Fibroblast of lung (primary cell): ENCODE measurements around the gene MSL3B.
"Not testable (repeated sequence)": the region's sequence is repeated elsewhere in the genome, so short reads cannot be mapped to it uniquely, and the experiment has no call there.

Experiments
- DNase-seq, 2 donors: peaks; one replicate each; pipeline versions ENCODE4 v3.0.0 to v3.0.0-alpha.2; 2010; ENCODE audit warnings: low read depth in 2 of 2
- H2AFZ ChIP-seq: 2 replicates; pipeline ENCODE4 v1.5.1; 2012; ENCODE audit warnings: low read length, control low read depth, inconsistent platforms
- H3K27ac ChIP-seq: 2 replicates; pipeline ENCODE4 v1.5.1; 2011; ENCODE audit warnings: low read length, control low read depth; ENCODE audit not compliant: insufficient read depth
- H3K27me3 ChIP-seq: 2 replicates; pipeline ENCODE4 v1.5.1; 2011; ENCODE audit warnings: mild to moderate bottlenecking, low read length; ENCODE audit not compliant: control insufficient read depth, insufficient read depth
- H3K36me3 ChIP-seq: 2 replicates; pipeline ENCODE4 v1.5.1; 2011; ENCODE audit warnings: low read length; ENCODE audit not compliant: control insufficient read depth, insufficient read depth
- H3K4me1 ChIP-seq: 2 replicates; pipeline ENCODE4 v1.5.1; 2011; ENCODE audit warnings: low read length; ENCODE audit not compliant: control insufficient read depth, insufficient read depth; ENCODE audit errors: extremely low read depth
- H3K4me2 ChIP-seq: 2 replicates; pipeline ENCODE4 v1.5.1; 2011; ENCODE audit warnings: low read length, control low read depth; ENCODE audit not compliant: insufficient read depth; ENCODE audit errors: extremely low read depth
- H3K4me3 ChIP-seq, 4 experiments: fragments of 200-600 bp in 1 of 4; sonication (generic) in 1 of 4; replicated peaks in 1 of 4; 2 replicates each; pipeline ENCODE4 v1.5.1; 2011 to 2016; ENCODE audit warnings: low read length in 4 of 4, low read depth in 3 of 4, mild to moderate bottlenecking in 3 of 4, control low read depth in 2 of 4, inconsistent platforms in 1 of 4, mixed read lengths in 1 of 4; ENCODE audit not compliant: insufficient read depth in 1 of 4; ENCODE audit errors: control extremely low read depth in 1 of 4
- H3K79me2 ChIP-seq: 2 replicates; pipeline ENCODE4 v1.5.1; 2012; ENCODE audit warnings: mild to moderate bottlenecking, low read length, inconsistent platforms; ENCODE audit not compliant: control insufficient read depth, insufficient read depth
- H3K9ac ChIP-seq: 2 replicates; pipeline ENCODE4 v1.5.1; 2011; ENCODE audit warnings: mild to moderate bottlenecking, low read length, control low read depth; ENCODE audit not compliant: insufficient read depth
- H3K9me3 ChIP-seq: 2 replicates; pipeline ENCODE4 v1.5.1; 2012; ENCODE audit warnings: low read depth, low read length; ENCODE audit not compliant: control insufficient read depth, insufficient read depth
- H4K20me1 ChIP-seq: 2 replicates; pipeline ENCODE4 v1.5.1; 2011; ENCODE audit warnings: low read length; ENCODE audit not compliant: control insufficient read depth, insufficient read depth; ENCODE audit errors: extremely low read depth
- CTCF ChIP-seq, 2 donors: IDR thresholded peaks in 1 of 2; conservative IDR thresholded peaks in 1 of 2; 1 replicate in 1 of 2; 2 replicates in 1 of 2; pipeline ENCODE4 v1.5.1; 2011 to 2012; ENCODE audit warnings: low read length in 2 of 2, control low read depth in 1 of 2, inconsistent platforms in 1 of 2, low read depth in 1 of 2, mild to moderate bottlenecking in 1 of 2
- EZH2 ChIP-seq: IDR thresholded peaks from 2 replicates; pipeline ENCODE4 v1.5.1; 2012; ENCODE audit warnings: low read length, control low read depth, mild to moderate bottlenecking; ENCODE audit errors: missing control alignments

Gene MSL3B

GRCh38 chr2:233901884-233902283 lies 33.7 kb upstream of the MSL3B start:
- TF ChIP-seq CTCF (conservative IDR thresholded peaks at IDR 0.05 in 1 of 2, IDR thresholded peaks at IDR 0.05 in 1 of 2; ENCODE audit: low read depth in 1 of 2, low read length in 2 of 2) (no peak), EZH2 (no peak)
- H3K4me2 ChIP-seq: no peak overlapping the region
- H3K79me2 ChIP-seq: no peaks in the 10 kb centered on the region

GRCh38 chr2:233901367-233901766 lies 33.2 kb upstream of the MSL3B start:
- Histone ChIP-seq H3K27me3 (peaks cover 2% of the 10 kb centered on the region), H3K79me2 (no peaks in the 10 kb centered on the region), H2AFZ (no peak overlapping the region), H4K20me1 (no peaks in the 10 kb centered on the region), H3K9ac (no peak overlapping the region), H3K4me3 (no peak overlapping the region), H3K9me3 (no peaks in the 10 kb centered on the region), H3K36me3 (no peaks in the 10 kb centered on the region), H3K27ac (no peak overlapping the region), H3K4me1 (no peaks in the 10 kb centered on the region), H3K4me2 (no peak overlapping the region)
- no peak for DNase-seq
- TF ChIP-seq EZH2: no peak
- TF ChIP-seq CTCF (conservative IDR thresholded peaks at IDR 0.05 in 1 of 2, IDR thresholded peaks at IDR 0.05 in 1 of 2; ENCODE audit: low read depth in 1 of 2, low read length in 2 of 2): no peak

More at GRCh38 chr2:233901884-233902283, 33.7 kb upstream of the MSL3B start:
- no peak overlapping the region for H3K27ac ChIP-seq
- no peaks in the 10 kb centered on the region for H3K36me3 ChIP-seq
- H2AFZ ChIP-seq: no peak overlapping the region
- H3K4me1 ChIP-seq: no peaks in the 10 kb centered on the region
- DNase-seq: no peak
- H3K9me3 ChIP-seq: no peaks in the 10 kb centered on the region
- no peaks in the 10 kb centered on the region for H4K20me1 ChIP-seq
- no peak overlapping the region for H3K9ac ChIP-seq
- no peak overlapping the region for H3K4me3 ChIP-seq
- peaks cover 2% of the 10 kb centered on the region for H3K27me3 ChIP-seq

GRCh38 chr2:233896253-233896652 lies 28.1 kb upstream of the MSL3B start:
- H4K20me1 ChIP-seq, H2AFZ ChIP-seq, H3K27ac ChIP-seq, H3K27me3 ChIP-seq, H3K9ac ChIP-seq, H3K4me3 ChIP-seq, H3K9me3 ChIP-seq, H3K36me3 ChIP-seq, DNase-seq, H3K4me2 ChIP-seq, H3K79me2 ChIP-seq, H3K4me1 ChIP-seq: not testable (repeated sequence)
